ENCODE measurements around the gene OR13C9. TPM values are rescaled to one million over a fixed set of nuclear protein-coding genes. Genes with fewer than 3 reads are reported as not detected.

The OR13C9 gene
- total and polyA plus RNA-seq, 2 of the 13 experiments (the other 11 are each of a cell fraction or from before 2014, with no cell fraction given): not detected

GRCh38 chr9:104658496-104659195 lies 40.6 kb upstream of the OR13C9 start:
- no peak overlapping the region for H3K4me3 ChIP-seq (replicated peaks in 1 of 3; ENCODE audit: insufficient read depth in 1 of 3, low read depth in 2 of 3, low read length in 3 of 3)
- 0% methylated on average over 2 of the region's 2 CpGs for WGBS (ENCODE audit: low lambda C conversion rate)
- H3K4me2 ChIP-seq (ENCODE audit: low read depth, low read length): no peak overlapping the region
- no peaks in the 10 kb centered on the region for H3K36me3 ChIP-seq (replicated peaks in 1 of 2; ENCODE audit: control insufficient read depth in 1 of 2, insufficient read depth in 2 of 2, low read length in 2 of 2)
- no peaks in the 10 kb centered on the region for H3K27me3 ChIP-seq (ENCODE audit: control insufficient read depth in 1 of 2, insufficient read depth in 2 of 2, low read length in 2 of 2)
- FAIRE-seq (no peak), ATAC-seq (no peak), DNase-seq (ENCODE audit: low spot score) (no peak)
- H3K4me1 ChIP-seq (ENCODE audit: insufficient read depth, low read length): no peaks in the 10 kb centered on the region
- H3K27ac ChIP-seq (ENCODE audit: extremely low read length, insufficient read depth, low read length): no peak overlapping the region
- no peak overlapping the region for H3K9ac ChIP-seq (ENCODE audit: insufficient read depth, low read depth, low read length)
- POLR2A ChIA-PET: no interaction called here
- CTCF ChIA-PET (ENCODE audit: low intra/inter-chr PET ratio, low total read pairs): no interaction called here
- TF ChIP-seq ELF1 (CRISPR knock-in tag; IDR thresholded peaks at IDR 0.05) (no peak), ARNTL (CRISPR knock-in tag; IDR thresholded peaks at IDR 0.05) (no peak), ZBTB2 (CRISPR knock-in tag; IDR thresholded peaks at IDR 0.05; ENCODE audit: low read depth) (no peak), ZFP62 (CRISPR knock-in tag; IDR thresholded peaks at IDR 0.05) (no peak), MIER2 (CRISPR knock-in tag; IDR thresholded peaks at IDR 0.05) (no peak), ZBTB43 (CRISPR knock-in tag; conservative IDR thresholded peaks at IDR 0.05) (no peak), FOXM1 (CRISPR knock-in tag; IDR thresholded peaks at IDR 0.05) (no peak), KMT2B (CRISPR knock-in tag; IDR thresholded peaks at IDR 0.05) (no peak), RBM39 (IDR thresholded peaks at IDR 0.05; ENCODE audit: low read depth, low read length, poor library complexity, severe bottlenecking) (no peak), SOX6 (IDR thresholded peaks at IDR 0.05) (no peak), SOX6 (CRISPR knock-in tag; IDR thresholded peaks at IDR 0.05) (no peak), ZNF687 (CRISPR knock-in tag; IDR thresholded peaks at IDR 0.05) (no peak), ZNF616 (CRISPR knock-in tag; IDR thresholded peaks at IDR 0.05; ENCODE audit: low read depth) (no peak)
- no peaks in the 10 kb centered on the region for H3K79me2 ChIP-seq (ENCODE audit: insufficient read depth, low read length)
- in situ Hi-C loops (cut with HindIII; ENCODE audit: extremely low pct_ligation_motif_present, low pct_unique_long_range_greater_than_20kb) (no loop called here), intact Hi-C loops (cut with micrococcal nuclease; ENCODE audit: unreplicated experiment) (no loop called here)
- BruUV-seq (replicated peaks): no TSS peak
- H2AFZ ChIP-seq (ENCODE audit: low read length): no peak overlapping the region
- H3K9me3 ChIP-seq (ENCODE audit: low read length): peaks cover 5% of the 10 kb centered on the region; the same call in 1 of the 2 replicates
- no peaks in the 10 kb centered on the region for H4K20me1 ChIP-seq (ENCODE audit: insufficient read depth, low read length)

Data from HepG2 (cell line).